GM21528 (cell line): ENCODE data around the gene PDE1C.

Experiments used
- ATAC-seq: cut with Tn5 transposase; IDR thresholded peaks from one replicate; pipeline ENCODE4 v1.9.1; 2021; ENCODE audit warnings: mild to moderate bottlenecking, moderate library complexity; ENCODE audit not compliant: unreplicated experiment, low FRiP score

PDE1C gene

GRCh38 chr7:31910191-31910590, 160.0 kb downstream of the PDE1C start:
- no peak for ATAC-seq

GRCh38 chr7:31906479-31907171, 163.6 kb downstream of the PDE1C start:
- ATAC-seq: no peak

GRCh38 chr7:31903962-31904361, 166.2 kb downstream of the PDE1C start:
- ATAC-seq: no peak

GRCh38 chr7:31899356-31899927, 170.8 kb downstream of the PDE1C start:
- no peak for ATAC-seq

- ATAC-seq: no peak
These were observed 173.3 kb downstream of the PDE1C start for GRCh38 chr7:31896925-31897324.

- ATAC-seq: no peak
These were observed 175.9 kb downstream of the PDE1C start for GRCh38 chr7:31894308-31894707.

GRCh38 chr7:31893365-31893764, 176.8 kb downstream of the PDE1C start:
- no peak for ATAC-seq

GRCh38 chr7:31892099-31892829, 177.9 kb downstream of the PDE1C start:
- peak; percentile 88 for ATAC-seq

GRCh38 chr7:31890766-31891165, 179.4 kb downstream of the PDE1C start:
- no peak for ATAC-seq

GRCh38 chr7:31890198-31890597, 180.0 kb downstream of the PDE1C start:
- no peak for ATAC-seq

GRCh38 chr7:31887006-31887405, 183.2 kb downstream of the PDE1C start:
- no peak for ATAC-seq

- no peak for ATAC-seq
These were observed 185.0 kb downstream of the PDE1C start for GRCh38 chr7:31885171-31885570.

GRCh38 chr7:31883761-31884164, 186.4 kb downstream of the PDE1C start:
- peak; percentile 61 for ATAC-seq

GRCh38 chr7:31882187-31882586, 188.0 kb downstream of the PDE1C start:
- no peak for ATAC-seq

- no peak for ATAC-seq
These were observed 191.3 kb downstream of the PDE1C start for GRCh38 chr7:31878875-31879274.

GRCh38 chr7:31875424-31875823, 194.8 kb downstream of the PDE1C start:
- ATAC-seq: no peak

GRCh38 chr7:31874631-31875386, 195.4 kb downstream of the PDE1C start:
- ATAC-seq: no peak

- ATAC-seq: peak; percentile 87
These were observed 196.2 kb downstream of the PDE1C start for GRCh38 chr7:31873816-31874597.

- ATAC-seq: no peak
These were observed 197.4 kb downstream of the PDE1C start for GRCh38 chr7:31872545-31873370.
